ENCODE measurements around the gene GPR87.

DNA sequence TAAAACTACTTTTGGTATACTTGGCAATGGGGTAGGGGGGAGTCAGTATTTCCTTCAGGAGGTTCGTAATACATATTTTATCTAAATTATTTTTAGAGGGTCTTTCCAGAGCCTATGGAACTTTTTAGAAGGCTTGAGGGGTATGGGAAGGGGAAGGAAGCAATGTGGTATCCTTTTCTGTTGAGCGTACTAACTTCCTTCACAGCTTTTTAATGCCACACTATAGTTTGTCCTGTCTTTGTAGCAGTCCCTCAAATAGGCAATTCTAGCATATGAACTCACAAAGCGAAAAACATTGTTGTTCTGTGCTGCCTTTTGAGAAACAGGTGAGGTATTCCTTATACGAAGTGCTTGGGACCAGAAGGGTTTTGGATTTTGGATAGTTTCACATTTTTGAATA lies 35.0 kb upstream of the GPR87 start:
- TF ChIP-seq POLR2A (IDR thresholded peaks at IDR 0.05), result no peak
- TF ChIP-seq, protein P1, sequence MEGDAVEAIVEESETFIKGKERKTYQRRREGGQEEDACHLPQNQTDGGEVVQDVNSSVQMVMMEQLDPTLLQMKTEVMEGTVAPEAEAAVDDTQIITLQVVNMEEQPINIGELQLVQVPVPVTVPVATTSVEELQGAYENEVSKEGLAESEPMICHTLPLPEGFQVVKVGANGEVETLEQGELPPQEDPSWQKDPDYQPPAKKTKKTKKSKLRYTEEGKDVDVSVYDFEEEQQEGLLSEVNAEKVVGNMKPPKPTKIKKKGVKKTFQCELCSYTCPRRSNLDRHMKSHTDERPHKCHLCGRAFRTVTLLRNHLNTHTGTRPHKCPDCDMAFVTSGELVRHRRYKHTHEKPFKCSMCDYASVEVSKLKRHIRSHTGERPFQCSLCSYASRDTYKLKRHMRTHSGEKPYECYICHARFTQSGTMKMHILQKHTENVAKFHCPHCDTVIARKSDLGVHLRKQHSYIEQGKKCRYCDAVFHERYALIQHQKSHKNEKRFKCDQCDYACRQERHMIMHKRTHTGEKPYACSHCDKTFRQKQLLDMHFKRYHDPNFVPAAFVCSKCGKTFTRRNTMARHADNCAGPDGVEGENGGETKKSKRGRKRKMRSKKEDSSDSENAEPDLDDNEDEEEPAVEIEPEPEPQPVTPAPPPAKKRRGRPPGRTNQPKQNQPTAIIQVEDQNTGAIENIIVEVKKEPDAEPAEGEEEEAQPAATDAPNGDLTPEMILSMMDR (IDR thresholded peaks at IDR 0.05), result no peak

Measured in testis (tissue), 2 donors.